ENCODE measurements around the gene TFDP2.
"Not testable (repeated sequence)": the region's sequence is repeated elsewhere in the genome, so short reads cannot be mapped to it uniquely, and the experiment has no call there.

The TFDP2 gene

DNA sequence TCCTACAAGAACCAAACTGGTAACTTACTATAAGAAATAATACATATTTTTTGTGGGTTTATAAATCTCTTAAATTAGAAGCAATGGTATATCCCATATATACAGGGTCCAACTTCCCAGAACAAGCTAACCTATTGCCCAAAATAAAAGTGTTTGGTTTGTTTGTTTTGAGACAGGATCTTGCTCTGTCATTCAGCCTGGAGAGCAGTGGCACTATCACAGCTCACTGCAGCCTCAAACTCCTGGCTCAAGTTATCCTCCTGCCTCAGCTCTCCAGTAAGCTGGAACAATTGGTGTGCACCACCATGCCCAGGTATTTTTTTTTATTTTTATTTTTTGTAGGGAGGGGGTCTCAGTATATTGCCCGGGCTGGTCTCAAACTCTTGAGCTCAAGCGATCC is 135.4 kb downstream of the TFDP2 start:
- H3K4me1 ChIP-seq (ENCODE audit: low read length): no peaks in the 10 kb centered on the region
- H3K79me2 ChIP-seq (ENCODE audit: low read length): 0 out of 2 replicates have a peak, but pooled peaks cover under 1% of the 10 kb centered on the region
- no peaks in the 10 kb centered on the region for H3K36me3 ChIP-seq (replicated peaks; ENCODE audit: low read depth, low read length)

DNA sequence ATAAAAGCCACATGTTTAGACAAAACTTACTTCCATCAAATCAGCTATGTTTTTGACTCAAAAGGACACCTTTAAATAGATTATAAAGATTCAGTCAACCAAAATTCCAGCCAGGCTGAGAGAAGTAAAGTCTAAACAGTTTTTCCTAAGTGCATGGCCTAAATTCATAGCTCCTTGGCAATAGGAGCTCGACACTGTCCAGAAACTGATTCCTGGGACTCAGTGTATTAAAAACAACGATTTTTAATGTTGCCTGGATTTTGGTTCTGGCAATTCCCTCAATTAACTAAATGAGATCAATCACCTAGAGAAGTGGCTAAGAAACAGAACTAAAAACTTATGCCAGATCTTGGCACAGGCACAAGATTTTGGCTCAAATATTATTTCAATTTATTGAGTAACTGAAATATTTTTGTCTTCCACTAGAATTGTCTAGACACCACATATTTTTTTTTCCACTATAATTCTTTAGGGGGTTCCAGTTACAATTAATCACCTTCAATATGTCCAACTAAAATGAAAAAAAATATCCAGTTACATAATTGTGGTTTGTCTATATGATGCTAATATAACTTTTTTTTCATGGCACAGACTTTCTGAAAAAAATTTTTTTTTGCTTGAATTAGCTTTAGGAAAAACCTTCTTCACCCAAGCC is 135.9 kb downstream of the TFDP2 start:
- no peaks in the 10 kb centered on the region for H4K20me1 ChIP-seq (ENCODE audit: insufficient read depth, low read length)
- no peak overlapping the region for H3K27ac ChIP-seq (ENCODE audit: low read length)
- no peak overlapping the region for H3K4me3 ChIP-seq (ENCODE audit: low read length)
- no peaks in the 10 kb centered on the region for H3K9me3 ChIP-seq (ENCODE audit: insufficient read depth, low read length)
- TF ChIP-seq EZH2phosphoT487 (IDR thresholded peaks at IDR 0.05; ENCODE audit: low read depth): no peak
- TF ChIP-seq, protein P1, sequence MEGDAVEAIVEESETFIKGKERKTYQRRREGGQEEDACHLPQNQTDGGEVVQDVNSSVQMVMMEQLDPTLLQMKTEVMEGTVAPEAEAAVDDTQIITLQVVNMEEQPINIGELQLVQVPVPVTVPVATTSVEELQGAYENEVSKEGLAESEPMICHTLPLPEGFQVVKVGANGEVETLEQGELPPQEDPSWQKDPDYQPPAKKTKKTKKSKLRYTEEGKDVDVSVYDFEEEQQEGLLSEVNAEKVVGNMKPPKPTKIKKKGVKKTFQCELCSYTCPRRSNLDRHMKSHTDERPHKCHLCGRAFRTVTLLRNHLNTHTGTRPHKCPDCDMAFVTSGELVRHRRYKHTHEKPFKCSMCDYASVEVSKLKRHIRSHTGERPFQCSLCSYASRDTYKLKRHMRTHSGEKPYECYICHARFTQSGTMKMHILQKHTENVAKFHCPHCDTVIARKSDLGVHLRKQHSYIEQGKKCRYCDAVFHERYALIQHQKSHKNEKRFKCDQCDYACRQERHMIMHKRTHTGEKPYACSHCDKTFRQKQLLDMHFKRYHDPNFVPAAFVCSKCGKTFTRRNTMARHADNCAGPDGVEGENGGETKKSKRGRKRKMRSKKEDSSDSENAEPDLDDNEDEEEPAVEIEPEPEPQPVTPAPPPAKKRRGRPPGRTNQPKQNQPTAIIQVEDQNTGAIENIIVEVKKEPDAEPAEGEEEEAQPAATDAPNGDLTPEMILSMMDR (IDR thresholded peaks at IDR 0.05; ENCODE audit: low read depth, low read length): no peak
- H2AFZ ChIP-seq (ENCODE audit: low read depth, low read length): no peak overlapping the region
- H3K4me1 ChIP-seq (ENCODE audit: low read length): no peaks in the 10 kb centered on the region
- H3K27me3 ChIP-seq (ENCODE audit: low read depth, low read length): no peaks in the 10 kb centered on the region
- H3K4me2 ChIP-seq (ENCODE audit: low read length): no peak overlapping the region
- H3K9ac ChIP-seq (ENCODE audit: low read length): no peak overlapping the region
- H3K79me2 ChIP-seq (ENCODE audit: low read length): 0 out of 2 replicates have a peak, but pooled peaks cover 2% of the 10 kb centered on the region
- H3K36me3 ChIP-seq (replicated peaks; ENCODE audit: low read depth, low read length): no peaks in the 10 kb centered on the region

More for the DNA sequence above, 135.4 kb downstream of the TFDP2 start:
- no peaks in the 10 kb centered on the region for H3K27me3 ChIP-seq (ENCODE audit: low read depth, low read length)
- H3K27ac ChIP-seq (ENCODE audit: low read length): no peak overlapping the region
- no peaks in the 10 kb centered on the region for H3K9me3 ChIP-seq (ENCODE audit: insufficient read depth, low read length)
- no peaks in the 10 kb centered on the region for H4K20me1 ChIP-seq (ENCODE audit: insufficient read depth, low read length)
- no peak overlapping the region for H2AFZ ChIP-seq (ENCODE audit: low read depth, low read length)
- TF ChIP-seq, protein P1 (IDR thresholded peaks at IDR 0.05; ENCODE audit: low read depth, low read length): no peak
- TF ChIP-seq EZH2phosphoT487 (IDR thresholded peaks at IDR 0.05; ENCODE audit: low read depth): no peak
- no peak overlapping the region for H3K9ac ChIP-seq (ENCODE audit: low read length)
- H3K4me2 ChIP-seq (ENCODE audit: low read length): no peak overlapping the region
- no peak overlapping the region for H3K4me3 ChIP-seq (ENCODE audit: low read length)

DNA sequence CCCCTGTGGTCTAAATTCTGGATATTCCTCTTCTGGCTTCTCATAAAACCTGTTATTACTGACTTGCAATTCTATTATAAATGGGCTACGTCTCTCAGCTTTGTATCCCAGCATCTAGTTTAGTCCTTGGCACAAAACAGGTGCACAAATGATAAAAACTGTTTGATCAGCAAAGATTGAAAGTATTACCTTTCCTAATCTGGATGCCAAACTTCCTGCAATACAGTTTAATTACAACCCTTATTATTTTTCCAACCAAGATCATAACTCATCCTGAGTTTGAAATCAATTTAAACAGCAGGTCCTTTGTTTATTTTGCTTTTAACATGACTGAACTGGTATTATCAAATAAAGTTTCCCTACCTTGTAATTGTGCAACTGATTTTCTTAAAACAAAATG is 140.3 kb downstream of the TFDP2 start:
- Histone ChIP-seq H4K20me1 (ENCODE audit: insufficient read depth, low read length) (no peaks in the 10 kb centered on the region), H3K9ac (ENCODE audit: low read length) (no peak overlapping the region), H3K4me1 (ENCODE audit: low read length) (no peaks in the 10 kb centered on the region), H3K27me3 (ENCODE audit: low read depth, low read length) (no peaks in the 10 kb centered on the region), H3K27ac (ENCODE audit: low read length) (no peak overlapping the region), H3K4me2 (ENCODE audit: low read length) (no peak overlapping the region), H3K9me3 (ENCODE audit: insufficient read depth, low read length) (no peaks in the 10 kb centered on the region), H2AFZ (ENCODE audit: low read depth, low read length) (no peak overlapping the region), H3K79me2 (ENCODE audit: low read length) (0 out of 2 replicates have a peak, but pooled peaks cover 2% of the 10 kb centered on the region), H3K4me3 (ENCODE audit: low read length) (no peak overlapping the region), H3K36me3 (replicated peaks; ENCODE audit: low read depth, low read length) (no peaks in the 10 kb centered on the region)
- TF ChIP-seq, protein P1 (IDR thresholded peaks at IDR 0.05; ENCODE audit: low read depth, low read length): no peak
- no peak for TF ChIP-seq EZH2phosphoT487 (IDR thresholded peaks at IDR 0.05; ENCODE audit: low read depth)

DNA sequence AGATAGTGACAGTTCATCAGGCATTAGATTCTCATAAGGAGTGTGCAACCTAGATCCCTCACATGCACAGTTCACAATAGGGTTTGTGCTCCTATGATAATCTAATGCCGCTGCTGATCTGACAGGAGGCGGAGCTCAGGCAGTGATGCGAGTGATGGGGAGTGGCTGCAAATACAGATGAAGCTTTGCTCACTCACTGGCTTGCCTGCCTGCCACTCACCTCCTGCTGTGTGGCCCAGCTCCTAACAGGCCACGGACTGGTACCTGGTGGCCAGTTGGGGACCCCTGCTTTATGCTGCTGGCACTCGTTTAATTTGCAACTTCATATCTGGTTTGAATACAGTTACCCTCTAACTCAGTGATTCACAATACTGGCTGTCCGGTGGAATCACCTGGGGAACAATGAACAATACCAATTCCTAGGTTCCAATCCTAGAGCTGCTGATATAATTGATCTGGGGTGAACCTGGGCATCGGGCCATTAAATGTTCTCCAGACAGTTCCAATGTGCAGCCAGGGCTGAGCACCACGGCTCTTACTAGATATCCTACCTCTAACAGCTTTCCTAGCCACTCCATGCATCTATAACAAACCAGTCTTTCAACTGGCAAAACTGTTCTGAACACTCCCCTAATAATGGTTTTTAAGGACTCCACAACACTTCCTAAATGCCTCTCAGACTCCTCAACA is 141.5 kb downstream of the TFDP2 start:
- Histone ChIP-seq H3K4me1 (ENCODE audit: low read length) (no peaks in the 10 kb centered on the region), H3K4me3 (ENCODE audit: low read length) (no peak overlapping the region), H3K27ac (ENCODE audit: low read length) (no peak overlapping the region), H2AFZ (ENCODE audit: low read depth, low read length) (no peak overlapping the region), H3K27me3 (ENCODE audit: low read depth, low read length) (no peaks in the 10 kb centered on the region), H3K36me3 (replicated peaks; ENCODE audit: low read depth, low read length) (no peaks in the 10 kb centered on the region), H3K79me2 (ENCODE audit: low read length) (0 out of 2 replicates have a peak, but pooled peaks cover 2% of the 10 kb centered on the region), H4K20me1 (ENCODE audit: insufficient read depth, low read length) (no peaks in the 10 kb centered on the region), H3K9ac (ENCODE audit: low read length) (no peak overlapping the region), H3K9me3 (ENCODE audit: insufficient read depth, low read length) (no peaks in the 10 kb centered on the region), H3K4me2 (ENCODE audit: low read length) (no peak overlapping the region)
- TF ChIP-seq, protein P1 (IDR thresholded peaks at IDR 0.05; ENCODE audit: low read depth, low read length): no peak
- no peak for TF ChIP-seq EZH2phosphoT487 (IDR thresholded peaks at IDR 0.05; ENCODE audit: low read depth)

DNA sequence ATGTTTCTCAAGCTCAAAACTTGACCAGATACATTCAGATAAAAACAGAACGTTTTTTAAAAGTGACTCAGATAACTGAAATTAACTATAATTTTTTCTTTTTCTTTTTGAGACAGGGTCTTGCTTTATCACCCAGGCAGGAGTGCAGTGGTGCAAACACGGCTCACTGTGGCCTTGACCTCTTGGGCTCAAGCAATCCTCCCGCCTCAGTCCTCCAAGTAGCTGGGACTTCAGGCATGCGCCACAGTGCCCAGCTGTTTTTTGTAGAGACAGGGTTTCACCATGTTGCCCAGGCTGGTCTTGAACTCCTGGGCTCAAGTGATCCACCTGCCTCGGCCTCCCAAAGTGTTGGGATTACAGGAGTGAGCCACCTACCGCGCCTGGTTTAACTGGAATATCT is 144.4 kb downstream of the TFDP2 start:
- H3K36me3 ChIP-seq (replicated peaks; ENCODE audit: low read depth, low read length): not testable (repeated sequence)

More for the DNA sequence above, 144.4 kb downstream of the TFDP2 start:
- H3K4me2 ChIP-seq (ENCODE audit: low read length); H3K9me3 ChIP-seq (ENCODE audit: insufficient read depth, low read length); H2AFZ ChIP-seq (ENCODE audit: low read depth, low read length); H3K4me1 ChIP-seq (ENCODE audit: low read length); H3K9ac ChIP-seq (ENCODE audit: low read length); H3K79me2 ChIP-seq (ENCODE audit: low read length); H3K27ac ChIP-seq (ENCODE audit: low read length); H3K27me3 ChIP-seq (ENCODE audit: low read depth, low read length); H3K4me3 ChIP-seq (ENCODE audit: low read length); H4K20me1 ChIP-seq (ENCODE audit: insufficient read depth, low read length): not testable (repeated sequence)

Data from OCI-LY3 (cell line).